Mesenteric fat pad (tissue), 1 donor: Measurements from ENCODE around the gene ACSF3. TPM values are rescaled to one million over a fixed set of nuclear protein-coding genes. Genes with fewer than 3 reads are reported as not detected.

Experiments
- DNase-seq: peaks from one replicate; pipeline ENCODE4 v3.0.0-alpha.2; 2020; ENCODE audit warnings: low spot score
- total RNA-seq: library from RNA; stranded (reverse); fragmentation: NEBNext Ultra II Directional; extraction: Animal tissue kit (Norgen Biotek cat#: 25700); gene quantifications from one replicate; pipeline ENCODE4 v1.2.1, GENCODE V29; 2021
- donor health status: DM: yes; HTN: yes; CAD: no.

Gene ACSF3
- total RNA-seq, 1 donor from 2014 or later = 24.1 TPM

- DNase-seq = no peak
These were observed 14.8 kb downstream of the ACSF3 start for GRCh38 chr16:89108416-89108815.

- no peak for DNase-seq
These were observed 17.0 kb downstream of the ACSF3 start for GRCh38 chr16:89110641-89111040.

- DNase-seq = no peak
These were observed 17.6 kb downstream of the ACSF3 start for GRCh38 chr16:89111263-89111662.

- no peak for DNase-seq
These were observed 18.9 kb downstream of the ACSF3 start for GRCh38 chr16:89112377-89113151.

GRCh38 chr16:89113152-89113547 is 19.5 kb downstream of the ACSF3 start:
- no peak for DNase-seq

GRCh38 chr16:89113661-89114060 is 20.0 kb downstream of the ACSF3 start:
- no peak for DNase-seq

GRCh38 chr16:89114159-89114981 is 20.7 kb downstream of the ACSF3 start:
- no peak for DNase-seq

GRCh38 chr16:89115216-89115861 is 21.7 kb downstream of the ACSF3 start:
- DNase-seq = no peak

GRCh38 chr16:89116341-89117226 is 22.9 kb downstream of the ACSF3 start:
- no peak for DNase-seq

- DNase-seq = no peak
These were observed 23.7 kb downstream of the ACSF3 start for GRCh38 chr16:89117227-89117974.

- no peak for DNase-seq
These were observed 24.3 kb downstream of the ACSF3 start for GRCh38 chr16:89117975-89118289.

- no peak for DNase-seq
These were observed 24.9 kb downstream of the ACSF3 start for GRCh38 chr16:89118361-89119165.

- DNase-seq = no peak
These were observed 25.5 kb downstream of the ACSF3 start for GRCh38 chr16:89119166-89119621.

- no peak for DNase-seq
These were observed 26.0 kb downstream of the ACSF3 start for GRCh38 chr16:89119661-89120141.

- DNase-seq = no peak
These were observed 26.6 kb downstream of the ACSF3 start for GRCh38 chr16:89120281-89120680.

GRCh38 chr16:89120921-89121351 is 27.3 kb downstream of the ACSF3 start:
- no peak for DNase-seq

- no peak for DNase-seq
These were observed 28.2 kb downstream of the ACSF3 start for GRCh38 chr16:89121691-89122321.

- DNase-seq = no peak
These were observed 28.7 kb downstream of the ACSF3 start for GRCh38 chr16:89122322-89122851.
